HT-29 (cell line): ENCODE data around the gene ACP7. TPM values are rescaled to one million over a fixed set of nuclear protein-coding genes. Genes with fewer than 3 reads are reported as not detected.

Source experiments
- total RNA-seq: library from RNA; depleted of rRNA; stranded (reverse); fragments of >200 nt; shearing (Covaris generic); gene quantifications from 2 replicates; pipeline ENCODE4 v1.2.3, GENCODE V29; 2014; rRNA removed

The ACP7 gene
- total RNA-seq, 1 experiment from 2014 or later, result not detected

Other genes with a start within 250 kb of the ACP7 start
- gene HNRNPL, start 234.4 kb upstream of the ACP7 start, total RNA-seq, result 389 and 434 TPM in 2 replicates
- 8.6 and 13.1 TPM in 2 replicates for gene RINL, start 206.1 kb upstream of the ACP7 start, total RNA-seq
- 69.8 and 86.7 TPM in 2 replicates for gene SIRT2, start 184.8 kb upstream of the ACP7 start, total RNA-seq
- 101 and 106 TPM in 2 replicates for gene NFKBIB, start 184.4 kb upstream of the ACP7 start, total RNA-seq
- 0.16 TPM in 1 of 2 replicates, not detected in the other for gene CCER2, start 172.2 kb upstream of the ACP7 start, total RNA-seq
- 100 and 110 TPM in 2 replicates for gene SARS2, start 153.6 kb upstream of the ACP7 start, total RNA-seq
- gene MRPS12, start 153.4 kb upstream of the ACP7 start, total RNA-seq, result 350 and 367 TPM in 2 replicates
- not detected in 2 replicates for gene FBXO17, start 108.6 kb upstream of the ACP7 start, total RNA-seq
- not detected in 2 replicates for gene FBXO27, start 51.8 kb upstream of the ACP7 start, total RNA-seq
- 42.3 and 46.5 TPM in 2 replicates for gene PAK4, start 41.4 kb downstream of the ACP7 start, total RNA-seq
- gene NCCRP1, start 112.6 kb downstream of the ACP7 start, total RNA-seq, result 0.31 TPM in 1 of 2 replicates, not detected in the other
- gene SYCN, start 119.9 kb downstream of the ACP7 start, total RNA-seq, result not detected in 2 replicates
- gene IFNL3, start 160.6 kb downstream of the ACP7 start, total RNA-seq, result not detected in 2 replicates
- not detected in 2 replicates for gene IFNL4, start 164.5 kb downstream of the ACP7 start, total RNA-seq
- gene IFNL2, start 184.0 kb downstream of the ACP7 start, total RNA-seq, result not detected in 2 replicates
- gene IFNL1, start 212.0 kb downstream of the ACP7 start, total RNA-seq, result not detected in 2 replicates
- 0.38 and 0.44 TPM in 2 replicates for gene LRFN1, start 236.5 kb downstream of the ACP7 start, total RNA-seq